Omental fat pad (tissue), 4 donors: Measurements from ENCODE around the gene HNRNPLL. TPM values are rescaled to one million over a fixed set of nuclear protein-coding genes. Genes with fewer than 3 reads are reported as not detected.

Experiments
- ATAC-seq: fragments of 150-250 bp; one replicate; pipeline ENCODE4 v1.9.1; 2016; ENCODE audit warnings: mild to moderate bottlenecking, moderate library complexity; ENCODE audit not compliant: low FRiP score
- DNase-seq: peaks from one replicate; pipeline ENCODE4 v3.0.0-alpha.2; 2019; ENCODE audit warnings: low spot score
- total RNA-seq, 4 donors: library from RNA; depleted of rRNA; stranded (reverse); fragments of >200 nt; gene quantifications; one replicate each; pipeline ENCODE4 v1.1.0, GENCODE V29; 2016
- TF ChIP-seq, protein P1 (sequence below), 3 donors: fragments of 450-650 bp; IDR thresholded peaks; one replicate each; pipeline ENCODE4 v1.5.1; 2016 to 2017; ENCODE audit warnings: antibody characterized with exemption in 3 of 3, mild to moderate bottlenecking in 3 of 3, moderate library complexity in 2 of 3

Gene HNRNPLL
- total RNA-seq, 4 donors from 2014 or later = 32.3 to 41.6 (median 36.4) TPM

DNA sequence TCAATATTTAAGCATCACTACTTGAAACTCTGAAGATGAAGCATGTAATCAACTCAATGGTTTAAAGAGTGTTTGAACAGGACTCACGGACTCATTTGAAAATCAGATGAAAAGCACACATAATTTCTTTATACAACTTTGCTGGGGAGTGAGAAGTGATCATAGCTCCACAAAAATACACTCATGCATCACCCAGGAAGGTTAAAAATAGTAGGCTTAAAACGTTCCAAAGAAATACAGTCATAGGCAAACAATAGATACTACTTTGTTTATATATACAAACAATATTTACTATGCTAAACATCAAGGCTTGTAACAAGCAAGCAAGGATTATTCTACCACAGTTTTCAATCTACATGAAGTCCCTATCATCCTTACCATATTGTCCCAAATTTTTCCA is 11.6 kb downstream of the HNRNPLL start:
- TF ChIP-seq, protein P1, sequence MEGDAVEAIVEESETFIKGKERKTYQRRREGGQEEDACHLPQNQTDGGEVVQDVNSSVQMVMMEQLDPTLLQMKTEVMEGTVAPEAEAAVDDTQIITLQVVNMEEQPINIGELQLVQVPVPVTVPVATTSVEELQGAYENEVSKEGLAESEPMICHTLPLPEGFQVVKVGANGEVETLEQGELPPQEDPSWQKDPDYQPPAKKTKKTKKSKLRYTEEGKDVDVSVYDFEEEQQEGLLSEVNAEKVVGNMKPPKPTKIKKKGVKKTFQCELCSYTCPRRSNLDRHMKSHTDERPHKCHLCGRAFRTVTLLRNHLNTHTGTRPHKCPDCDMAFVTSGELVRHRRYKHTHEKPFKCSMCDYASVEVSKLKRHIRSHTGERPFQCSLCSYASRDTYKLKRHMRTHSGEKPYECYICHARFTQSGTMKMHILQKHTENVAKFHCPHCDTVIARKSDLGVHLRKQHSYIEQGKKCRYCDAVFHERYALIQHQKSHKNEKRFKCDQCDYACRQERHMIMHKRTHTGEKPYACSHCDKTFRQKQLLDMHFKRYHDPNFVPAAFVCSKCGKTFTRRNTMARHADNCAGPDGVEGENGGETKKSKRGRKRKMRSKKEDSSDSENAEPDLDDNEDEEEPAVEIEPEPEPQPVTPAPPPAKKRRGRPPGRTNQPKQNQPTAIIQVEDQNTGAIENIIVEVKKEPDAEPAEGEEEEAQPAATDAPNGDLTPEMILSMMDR (IDR thresholded peaks at IDR 0.05) = no peak
- DNase-seq (no peak), ATAC-seq (no peak)

- ATAC-seq = no peak
- no peak for DNase-seq
- TF ChIP-seq, protein P1 (IDR thresholded peaks at IDR 0.05) = no peak
Observed at GRCh38 chr2:38590053-38590452, 12.7 kb downstream of the HNRNPLL start.

DNA sequence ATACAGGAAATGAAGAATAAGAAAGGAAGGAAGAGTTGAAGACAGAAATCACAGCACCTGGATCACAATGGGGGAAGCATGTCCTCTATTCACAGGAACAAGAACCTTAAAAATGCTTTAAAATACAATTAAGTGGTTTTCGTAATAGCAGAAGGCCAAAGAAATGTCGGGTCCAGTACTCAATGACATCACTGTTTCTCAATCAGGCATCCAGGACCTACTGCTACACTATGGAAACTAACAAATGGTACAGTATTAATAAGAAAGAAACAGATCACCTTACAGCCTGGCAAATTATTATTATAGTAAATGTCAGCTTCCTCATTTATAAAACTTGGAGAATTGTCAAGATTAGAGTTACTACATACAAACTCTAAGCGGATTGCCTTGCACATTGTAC is 15.8 kb downstream of the HNRNPLL start:
- DNase-seq = no peak
- TF ChIP-seq, protein P1 (IDR thresholded peaks at IDR 0.05) = no peak
- ATAC-seq = no peak

DNA sequence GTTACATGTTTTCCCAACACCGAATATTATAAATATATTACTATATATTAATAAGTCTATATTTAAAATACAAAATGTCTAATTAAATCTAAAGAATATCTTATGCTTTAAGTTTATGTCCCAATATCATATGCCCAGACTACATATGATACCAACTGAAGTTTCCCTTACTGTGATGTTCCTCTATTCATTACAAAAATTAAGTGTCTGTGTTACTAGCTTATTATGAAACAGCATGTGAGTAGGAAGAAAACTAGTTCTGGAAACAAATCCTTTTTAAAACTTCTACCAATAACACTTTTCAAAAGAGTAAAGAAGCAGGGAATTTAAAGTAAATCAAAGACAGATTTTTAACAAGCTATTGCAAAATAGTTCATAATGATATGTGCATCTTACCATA is 17.8 kb downstream of the HNRNPLL start:
- TF ChIP-seq, protein P1 (IDR thresholded peaks at IDR 0.05) = no peak
- ATAC-seq = no peak
- no peak for DNase-seq

DNA sequence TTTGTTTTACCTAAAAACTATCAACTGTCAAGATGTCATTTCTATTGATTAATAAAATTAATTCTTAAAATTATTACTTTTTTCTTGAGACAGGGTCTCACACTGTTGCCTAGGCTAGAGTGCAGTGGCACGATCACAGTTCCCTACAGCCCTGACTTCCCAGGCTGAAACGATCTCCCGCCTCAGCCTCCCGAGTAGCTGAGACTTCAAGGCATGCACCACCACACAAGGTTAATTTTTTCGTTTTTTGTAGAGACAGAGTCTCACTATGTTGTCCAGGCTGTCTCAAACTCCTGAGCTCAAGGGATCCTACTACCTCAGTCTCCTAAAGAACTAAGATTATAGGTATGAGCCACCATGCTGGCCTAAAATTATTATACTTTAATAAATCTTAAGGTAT is 18.7 kb downstream of the HNRNPLL start:
- DNase-seq (no peak), ATAC-seq (no peak)
- TF ChIP-seq, protein P1 (IDR thresholded peaks at IDR 0.05) = no peak

GRCh38 chr2:38583524-38583923 is 19.2 kb downstream of the HNRNPLL start:
- DNase-seq = no peak
- TF ChIP-seq, protein P1 (IDR thresholded peaks at IDR 0.05) = no peak
- no peak for ATAC-seq

GRCh38 chr2:38581193-38582147 is 21.3 kb downstream of the HNRNPLL start:
- TF ChIP-seq, protein P1 (IDR thresholded peaks at IDR 0.05) = peak in 1 of 3 donors; percentile 39
- ATAC-seq = peak; percentile 62
- DNase-seq = no peak
